NCI-H226 (cell line): ENCODE measurements around the gene LCN12.

Experiments
- DNase-seq: peaks from one replicate; pipeline ENCODE4 v3.0.0-alpha.2; 2015

The LCN12 gene

DNA sequence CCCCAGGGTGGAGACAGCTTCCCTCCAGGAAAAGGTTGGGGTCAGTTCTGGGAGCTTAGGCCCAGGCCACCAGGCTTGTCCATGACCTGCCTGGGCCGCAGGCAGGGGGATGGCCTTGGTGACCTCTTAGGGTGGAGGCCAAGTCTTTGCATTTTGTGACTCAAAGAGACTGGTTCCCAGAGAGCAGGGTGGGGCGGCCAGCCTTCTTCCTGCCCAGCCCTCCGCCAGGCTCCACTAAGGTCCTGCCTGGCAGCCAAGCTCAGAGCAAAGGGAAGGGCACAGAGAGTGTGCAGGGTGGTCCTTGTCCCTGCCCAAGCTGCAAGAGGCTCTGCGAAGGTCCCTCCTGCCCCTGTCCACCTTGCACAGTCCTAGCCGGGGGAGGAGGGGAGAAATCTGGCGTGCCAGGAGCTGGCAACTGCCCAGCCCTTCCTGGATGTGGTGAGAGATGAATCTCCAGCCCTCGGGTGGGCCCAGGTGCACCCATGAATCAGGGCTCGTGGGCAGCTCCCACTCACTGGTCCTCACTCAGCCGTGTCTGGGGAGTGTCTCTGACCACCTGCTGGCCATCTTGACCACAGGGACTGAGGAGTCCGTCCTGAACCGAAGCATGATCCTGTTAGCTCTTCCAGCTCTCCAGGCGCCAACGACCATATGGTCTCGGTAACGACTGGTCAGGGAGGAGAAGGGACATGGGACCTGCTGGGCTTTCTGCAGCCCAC, 22.9 kb downstream of the LCN12 start:
- peak; percentile 12 for DNase-seq

DNA sequence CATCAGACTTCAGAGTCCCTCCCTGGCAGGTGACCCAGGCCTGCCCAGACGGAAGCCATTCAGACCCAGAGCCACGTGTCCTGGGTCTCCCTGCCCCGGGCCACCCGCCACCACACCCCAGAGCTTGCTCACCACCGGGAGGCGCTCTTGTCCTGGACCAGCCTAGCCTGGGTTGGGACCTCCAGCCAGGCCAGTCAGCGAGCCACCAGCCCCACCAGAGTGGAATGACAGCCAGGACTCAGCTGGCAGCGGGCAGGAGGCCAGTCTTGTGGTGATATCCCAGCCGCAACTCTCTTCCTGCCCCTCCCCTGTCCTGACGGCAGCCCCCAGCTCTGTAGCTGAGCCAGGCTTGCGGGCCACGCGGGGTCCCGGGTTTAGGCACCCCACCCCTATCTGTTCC, 23.6 kb downstream of the LCN12 start:
- DNase-seq: no peak

DNA sequence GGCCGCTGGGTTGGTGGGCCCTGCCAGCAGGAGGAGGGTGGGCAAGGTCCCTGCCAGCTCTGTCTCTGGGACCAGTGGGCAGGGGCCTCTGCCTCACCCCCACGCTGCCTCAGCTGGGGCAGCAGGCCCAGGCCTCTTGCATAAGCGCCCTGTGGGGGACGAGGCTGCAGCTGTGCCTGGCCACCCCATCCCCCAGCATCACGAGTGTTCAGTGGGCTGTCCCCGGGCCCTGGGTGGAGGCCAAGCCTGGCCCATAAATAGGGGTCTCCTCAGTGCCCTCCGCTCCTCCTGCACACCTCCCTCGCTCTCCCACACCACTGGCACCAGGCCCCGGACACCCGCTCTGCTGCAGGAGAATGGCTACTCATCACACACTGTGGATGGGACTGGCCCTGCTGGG, 25.1 kb downstream of the LCN12 start, which contains the start of gene PTGDS:
Gene PTGDS (plus strand): TSS at position 282 of the 400 bp plus-strand sequence. CDS start 75 bp downstream, at position 357.
- DNase-seq: no peak

DNA sequence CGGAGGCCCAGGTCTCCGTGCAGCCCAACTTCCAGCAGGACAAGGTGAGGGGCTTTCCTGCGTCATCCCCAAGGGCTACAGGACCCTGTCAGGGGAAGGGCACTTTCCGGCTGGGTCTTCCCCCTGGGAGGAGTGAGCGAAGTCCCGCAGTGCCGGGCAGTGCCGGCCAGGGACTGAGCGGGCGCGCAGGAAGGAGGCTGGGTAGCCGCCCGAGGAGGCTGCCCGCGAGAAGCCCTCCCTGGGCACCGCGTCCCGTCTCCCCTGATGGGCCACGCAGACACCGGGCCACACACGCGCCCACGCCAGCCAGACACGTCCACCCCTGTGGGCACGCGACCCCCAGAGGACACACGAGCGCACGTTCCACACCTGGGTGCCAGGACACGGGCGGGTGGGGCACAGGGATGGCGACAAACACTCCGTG, 25.6 kb downstream of the LCN12 start:
- no peak for DNase-seq

DNA sequence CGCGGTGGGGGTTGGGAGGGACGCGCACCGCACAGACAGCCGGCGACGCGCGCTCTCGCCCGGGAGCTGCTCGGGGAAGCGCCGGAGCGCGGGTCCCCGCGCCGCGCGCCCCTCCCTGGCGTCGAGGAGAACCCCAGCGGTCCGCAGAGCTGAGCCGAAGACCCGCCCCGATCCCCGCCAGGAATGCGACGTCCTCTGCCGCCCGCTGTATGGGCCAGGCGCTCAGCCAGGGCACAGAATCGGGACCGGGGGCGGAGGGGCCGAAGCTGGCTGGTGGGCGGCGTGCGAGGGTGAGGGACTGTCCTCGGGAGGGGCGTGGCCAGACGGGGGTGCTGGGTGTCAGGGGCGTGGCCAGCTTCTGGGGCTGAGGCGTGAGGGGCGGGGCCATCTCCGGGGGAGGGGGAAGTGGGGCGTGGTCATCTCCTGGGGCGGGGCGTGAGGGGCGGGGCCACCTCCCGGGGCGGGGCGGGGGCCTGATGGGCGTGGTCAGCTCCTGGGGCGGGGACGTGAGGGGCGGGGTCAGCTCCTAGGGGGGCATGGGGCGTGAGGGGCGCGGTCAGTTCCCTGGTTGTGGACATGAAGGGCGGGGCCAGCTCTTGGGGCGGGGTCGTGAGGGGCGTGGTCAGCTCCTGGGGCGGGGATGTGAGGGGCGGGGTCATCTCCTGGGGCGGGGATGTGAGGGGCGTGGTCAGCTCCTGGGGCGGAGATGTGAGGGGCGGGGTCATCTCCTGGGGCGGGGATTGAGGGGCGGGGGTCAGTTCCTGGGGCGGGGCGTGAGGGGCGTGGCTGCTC, 26.2 kb downstream of the LCN12 start:
- DNase-seq: peak; percentile 7

DNA sequence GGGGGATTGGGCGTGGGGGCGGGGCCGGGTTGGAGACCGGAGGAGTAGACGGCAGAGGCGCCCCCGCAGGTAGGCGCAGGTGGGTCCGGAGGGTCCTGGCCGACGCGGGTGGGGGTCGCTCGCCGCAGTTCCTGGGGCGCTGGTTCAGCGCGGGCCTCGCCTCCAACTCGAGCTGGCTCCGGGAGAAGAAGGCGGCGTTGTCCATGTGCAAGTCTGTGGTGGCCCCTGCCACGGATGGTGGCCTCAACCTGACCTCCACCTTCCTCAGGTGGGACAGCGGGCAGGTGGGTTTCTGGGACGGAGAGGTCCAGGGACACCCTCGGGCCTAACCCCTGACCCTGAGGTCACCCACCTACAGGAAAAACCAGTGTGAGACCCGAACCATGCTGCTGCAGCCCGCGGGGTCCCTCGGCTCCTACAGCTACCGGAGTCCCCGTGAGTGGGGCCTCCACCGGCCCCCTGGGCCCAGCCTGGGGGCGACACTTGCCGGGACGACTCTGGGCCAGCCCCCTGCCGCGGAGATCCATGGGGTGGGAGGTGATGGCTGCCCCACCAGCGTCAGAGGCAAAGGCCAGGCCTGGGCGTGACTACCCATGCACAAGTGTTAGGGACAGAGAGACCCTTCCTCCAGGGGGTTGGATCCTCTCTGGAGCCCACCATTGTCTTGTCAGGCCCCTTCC, 26.9 kb downstream of the LCN12 start:
- DNase-seq: no peak

DNA sequence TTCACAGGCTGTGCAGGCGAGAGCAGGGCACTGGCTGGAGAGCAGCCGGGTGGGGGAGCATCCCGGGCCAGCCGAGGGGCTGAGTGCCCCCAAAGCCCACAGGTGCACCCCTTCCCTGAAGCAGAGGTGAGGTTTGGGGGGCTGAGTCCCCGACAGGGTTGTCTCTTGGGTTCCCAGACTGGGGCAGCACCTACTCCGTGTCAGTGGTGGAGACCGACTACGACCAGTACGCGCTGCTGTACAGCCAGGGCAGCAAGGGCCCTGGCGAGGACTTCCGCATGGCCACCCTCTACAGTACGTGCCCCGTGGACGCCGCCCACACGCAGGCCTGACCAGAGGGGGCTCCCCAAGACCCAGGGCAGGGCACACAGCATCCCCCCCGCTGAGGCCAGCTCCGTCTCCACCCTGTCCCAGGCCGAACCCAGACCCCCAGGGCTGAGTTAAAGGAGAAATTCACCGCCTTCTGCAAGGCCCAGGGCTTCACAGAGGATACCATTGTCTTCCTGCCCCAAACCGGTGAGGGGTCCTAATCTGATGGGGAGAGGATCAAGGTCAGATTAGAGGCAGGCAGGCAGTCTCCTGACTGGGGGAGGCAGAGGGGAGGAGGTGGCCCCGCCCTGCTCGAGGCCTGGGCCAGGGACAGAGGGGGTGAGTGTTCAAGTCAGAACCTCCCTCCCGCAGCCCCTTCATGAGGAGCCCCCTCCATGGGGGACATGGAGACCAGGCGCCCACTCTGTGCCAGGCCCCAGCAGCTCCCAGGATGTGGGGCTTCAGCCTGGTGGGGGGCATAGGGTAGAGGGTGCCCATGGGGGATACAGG, 27.9 kb downstream of the LCN12 start:
- no peak for DNase-seq

DNA sequence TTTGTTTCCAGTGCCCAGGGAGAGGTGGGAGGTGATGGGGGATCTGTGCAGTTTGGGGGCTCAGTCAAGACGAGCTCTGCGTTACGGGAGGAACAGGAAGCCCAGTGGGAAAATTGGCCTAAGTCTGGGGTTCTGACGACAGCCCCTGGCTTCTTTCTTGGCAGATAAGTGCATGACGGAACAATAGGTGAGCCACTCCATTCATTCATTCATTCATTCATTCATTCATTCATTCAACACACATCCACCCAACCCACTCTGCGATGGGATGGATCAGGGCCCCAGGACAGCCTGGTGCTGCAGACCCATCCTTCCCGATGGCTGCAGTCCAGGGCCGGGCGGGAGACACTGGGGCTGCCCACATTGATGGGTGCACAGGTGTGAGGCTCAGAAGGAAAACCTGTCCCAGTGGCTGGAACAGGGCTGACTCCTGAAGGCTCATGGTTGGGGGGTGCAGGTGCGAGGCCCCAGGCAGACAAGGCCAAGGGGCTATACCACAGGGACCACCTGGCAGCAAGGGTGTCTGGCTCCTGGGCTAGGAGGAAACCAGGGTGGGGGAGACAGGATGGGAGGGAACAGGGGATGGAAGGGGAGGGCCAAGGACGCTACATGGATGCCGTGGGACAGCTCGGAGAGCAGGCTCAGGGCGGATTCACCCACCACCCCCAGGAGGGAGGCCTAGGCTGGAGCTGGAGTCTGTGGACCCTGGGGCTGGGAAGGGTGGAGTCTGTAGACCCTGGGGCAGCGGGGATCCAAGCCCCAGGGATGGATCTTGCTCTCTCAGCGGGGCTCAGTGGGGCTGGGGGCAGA, 28.8 kb downstream of the LCN12 start:
- DNase-seq: no peak

DNA sequence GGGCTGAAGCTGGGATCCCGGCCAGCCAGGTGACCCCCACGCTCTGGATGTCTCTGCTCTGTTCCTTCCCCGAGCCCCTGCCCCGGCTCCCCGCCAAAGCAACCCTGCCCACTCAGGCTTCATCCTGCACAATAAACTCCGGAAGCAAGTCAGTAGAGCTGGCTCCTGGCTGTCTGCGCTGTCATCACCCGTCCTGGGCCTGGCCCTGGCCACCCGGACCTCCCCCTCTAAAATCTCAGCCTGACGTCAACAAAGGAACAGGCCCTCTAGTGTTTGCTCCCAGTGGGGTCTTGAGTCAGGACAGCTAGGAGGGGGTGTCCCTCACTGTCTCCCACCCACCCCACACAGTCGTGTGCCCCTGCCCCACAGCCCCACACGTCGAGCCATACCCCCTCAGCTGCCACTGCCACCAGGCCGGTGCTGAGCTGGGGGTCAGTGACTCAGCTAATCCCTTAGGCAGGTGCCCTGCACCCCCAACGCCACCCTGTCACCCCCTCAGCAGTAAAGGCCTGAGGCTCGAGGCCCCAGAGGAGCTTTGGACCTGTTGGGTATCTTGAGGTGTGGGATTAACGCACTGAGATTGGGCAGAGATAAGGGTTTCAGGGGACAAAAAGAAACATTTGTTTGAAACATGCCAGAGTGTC, 29.6 kb downstream of the LCN12 start:
- no peak for DNase-seq

DNA sequence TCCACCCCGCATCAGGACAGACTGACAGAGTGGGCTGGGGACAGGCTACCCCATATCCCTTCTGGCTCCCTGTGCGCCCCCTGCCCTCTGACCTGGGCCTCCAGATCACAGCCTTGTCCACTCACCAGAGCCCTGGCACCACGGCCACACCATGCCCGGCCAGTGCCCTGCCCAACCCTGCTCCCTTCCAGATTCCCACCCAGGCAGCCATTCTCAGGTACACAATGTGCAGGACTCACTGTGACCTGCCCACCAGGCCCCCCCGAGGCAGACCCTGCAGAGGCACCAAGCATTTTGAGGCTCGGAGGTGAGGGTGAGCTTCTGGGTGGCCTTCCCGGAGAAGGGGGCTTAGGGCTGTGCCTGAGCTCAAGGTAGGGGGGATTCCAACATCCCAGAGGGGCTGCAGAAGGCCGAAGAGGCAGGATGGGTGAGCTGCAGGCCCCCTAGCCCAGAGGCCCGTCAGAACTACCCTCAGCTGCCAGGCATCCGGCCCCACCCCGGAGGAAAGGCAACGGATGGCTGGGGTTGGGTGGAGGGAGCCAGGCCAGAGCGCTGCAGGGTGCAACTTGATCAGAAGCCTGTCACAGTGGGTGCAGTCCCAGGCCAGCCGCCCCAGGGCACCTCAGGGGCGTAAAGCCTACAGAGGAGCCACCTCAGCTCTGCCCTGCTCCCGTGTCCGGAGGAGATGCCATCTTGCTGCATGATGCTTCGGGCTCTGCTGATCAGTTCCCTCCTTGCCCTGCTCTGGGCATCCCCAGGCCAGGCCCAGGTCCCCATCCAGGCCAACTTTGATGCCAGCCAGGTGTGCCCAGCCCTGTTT, 30.4 kb downstream of the LCN12 start, which contains the start of gene LCNL1:
Gene LCNL1 (plus strand): TSS at position 762 of the 820 bp plus-strand sequence. CDS start 594 bp downstream, outside the sequence.
- DNase-seq: no peak

DNA sequence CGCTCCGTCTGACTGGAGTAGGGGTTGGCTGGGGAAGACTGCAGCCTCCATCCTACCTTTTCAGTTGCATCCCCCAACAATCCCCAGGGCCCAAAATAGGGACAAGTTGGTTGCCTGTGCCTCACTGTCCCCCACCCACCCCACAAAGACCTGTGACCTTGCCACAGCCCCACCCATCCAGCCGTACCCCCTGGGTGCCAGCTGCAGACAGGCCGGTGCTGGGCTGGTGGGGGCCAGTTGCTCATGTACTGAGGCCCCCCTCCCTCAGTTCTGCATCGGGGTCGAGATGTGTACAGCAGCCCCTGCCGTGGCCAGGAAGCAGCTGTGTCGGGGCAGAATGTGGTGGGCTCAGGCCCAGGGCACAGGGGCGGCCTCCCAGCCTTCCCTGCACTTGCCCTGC, 31.1 kb downstream of the LCN12 start:
- DNase-seq: no peak

DNA sequence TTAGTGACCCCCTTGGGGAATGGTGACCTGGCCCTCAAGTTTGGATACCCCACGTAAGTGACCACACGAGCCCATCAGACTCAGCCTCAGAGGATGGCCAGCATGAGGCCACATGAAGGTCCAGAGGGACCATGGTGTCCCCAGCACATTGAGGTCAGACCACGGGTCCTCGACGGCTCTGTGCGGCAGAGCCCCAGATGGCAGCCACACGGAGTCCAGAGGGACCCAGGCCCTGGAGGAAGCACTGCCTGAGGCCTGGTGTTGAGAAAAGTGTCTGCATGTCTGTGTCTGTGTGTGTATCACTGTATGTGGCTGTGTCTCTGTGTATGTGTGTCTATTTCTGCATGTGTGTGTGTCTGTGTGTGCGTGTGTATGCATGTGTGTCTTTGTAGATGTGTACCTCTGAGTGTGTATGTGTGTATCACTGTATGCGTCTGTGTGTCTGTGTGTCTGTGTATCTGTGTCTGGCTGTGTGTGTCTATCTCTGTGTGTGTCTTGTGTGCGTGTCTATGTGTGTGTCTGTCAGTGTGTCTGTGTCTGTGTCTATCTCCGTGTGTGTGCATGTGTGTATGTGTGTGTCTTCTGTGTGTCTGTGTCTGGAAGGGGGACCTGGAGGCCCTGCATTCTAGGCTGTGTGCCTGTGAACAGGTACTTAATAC, 31.7 kb downstream of the LCN12 start:
- DNase-seq: no peak

DNA sequence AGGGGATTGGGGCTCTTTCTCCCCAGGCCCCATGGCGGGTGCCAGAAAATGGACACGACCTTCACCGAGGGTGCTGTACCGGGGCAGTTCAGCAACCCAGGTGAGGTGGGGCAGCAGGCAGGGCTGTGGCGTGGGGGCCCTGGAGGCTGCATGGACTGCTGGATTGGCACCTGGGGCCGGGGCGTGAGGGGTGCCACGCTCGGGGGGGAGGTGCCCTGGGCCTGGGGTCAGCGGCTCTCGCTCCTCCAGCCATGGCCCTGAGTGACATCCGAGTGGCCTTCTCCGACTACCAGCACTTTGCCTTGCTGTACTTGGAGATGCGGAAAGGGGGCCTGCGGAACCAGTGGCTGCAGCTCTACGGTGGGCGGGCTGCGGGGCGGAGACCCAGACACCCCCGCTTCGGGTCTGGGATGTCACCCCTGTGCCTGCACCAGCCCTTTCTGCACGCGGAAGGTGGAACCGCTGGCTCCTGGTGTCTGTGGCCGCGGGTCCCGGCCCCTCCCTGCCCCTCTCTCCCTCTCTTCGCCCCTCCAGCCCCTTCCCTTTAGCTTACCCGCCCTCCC, 32.5 kb downstream of the LCN12 start:
- DNase-seq: no peak

DNA sequence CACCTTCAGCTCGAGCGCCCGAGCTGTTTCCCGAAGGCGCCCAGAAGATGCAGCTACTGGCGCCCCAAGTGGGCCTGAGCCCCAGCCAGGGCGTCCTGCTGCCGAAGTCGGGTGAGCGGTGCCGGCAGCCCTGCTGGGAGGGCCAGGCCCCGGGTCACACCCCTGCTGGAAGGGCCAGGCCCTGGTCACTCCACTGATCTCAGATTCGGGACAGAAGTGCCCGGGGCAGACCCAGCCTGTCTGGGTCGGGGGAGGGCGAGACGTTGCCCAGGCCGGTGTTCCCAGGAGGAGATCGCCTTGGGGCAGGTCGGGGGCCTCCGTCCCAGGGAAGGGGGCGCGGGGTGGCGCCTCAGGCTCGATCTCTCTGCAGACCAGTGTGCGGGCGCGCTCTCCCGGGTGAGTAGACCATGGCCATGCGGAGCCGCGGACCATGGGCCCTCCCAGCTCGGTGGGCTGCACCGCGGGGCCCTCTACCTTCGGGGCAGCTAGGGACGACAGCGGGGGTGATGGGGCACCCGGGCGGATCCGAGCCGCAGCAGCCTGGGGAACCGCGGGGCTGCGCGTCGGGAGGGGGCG, 33.0 kb downstream of the LCN12 start:
- no peak for DNase-seq

DNA sequence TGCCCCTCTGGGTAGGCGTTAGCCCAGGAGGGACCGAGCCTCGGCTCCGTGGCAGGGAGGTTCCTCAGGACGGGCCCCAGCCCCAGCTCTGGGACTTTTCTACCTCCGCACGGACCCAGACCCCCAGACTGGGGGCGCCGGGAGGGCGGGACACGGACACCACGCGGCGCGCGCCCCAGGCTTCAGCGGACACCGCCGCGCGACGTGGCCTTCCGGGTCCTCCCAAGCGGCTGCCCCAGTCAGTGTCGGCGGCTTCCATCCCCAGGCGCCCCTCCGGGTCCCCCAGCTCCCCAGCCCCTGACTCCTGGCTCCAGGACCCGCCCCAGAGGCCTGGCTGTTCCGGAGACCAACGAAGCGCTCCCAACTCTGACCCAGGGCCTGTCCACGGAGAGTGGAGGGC, 33.8 kb downstream of the LCN12 start:
- DNase-seq: no peak

DNA sequence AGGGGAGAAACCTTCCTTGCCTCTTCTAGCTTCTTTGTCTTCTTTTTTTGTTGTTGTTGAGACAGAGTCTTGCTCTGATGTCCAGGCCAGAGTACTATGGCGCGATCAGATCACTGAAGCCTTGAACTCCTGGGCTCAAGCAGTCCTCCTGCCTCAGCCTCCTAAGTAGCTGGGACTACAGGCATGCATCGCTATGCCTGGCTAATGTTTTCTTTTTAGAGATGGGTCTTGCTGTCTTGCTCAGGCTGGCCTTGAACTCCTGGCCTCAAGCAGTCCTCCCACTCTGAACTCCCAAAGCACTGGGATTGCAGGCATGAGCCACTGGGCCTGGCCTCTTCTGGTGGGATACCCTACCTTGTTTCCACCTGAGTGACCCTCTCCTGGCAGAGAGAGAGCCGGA, 36.8 kb downstream of the LCN12 start:
- no peak for DNase-seq

DNA sequence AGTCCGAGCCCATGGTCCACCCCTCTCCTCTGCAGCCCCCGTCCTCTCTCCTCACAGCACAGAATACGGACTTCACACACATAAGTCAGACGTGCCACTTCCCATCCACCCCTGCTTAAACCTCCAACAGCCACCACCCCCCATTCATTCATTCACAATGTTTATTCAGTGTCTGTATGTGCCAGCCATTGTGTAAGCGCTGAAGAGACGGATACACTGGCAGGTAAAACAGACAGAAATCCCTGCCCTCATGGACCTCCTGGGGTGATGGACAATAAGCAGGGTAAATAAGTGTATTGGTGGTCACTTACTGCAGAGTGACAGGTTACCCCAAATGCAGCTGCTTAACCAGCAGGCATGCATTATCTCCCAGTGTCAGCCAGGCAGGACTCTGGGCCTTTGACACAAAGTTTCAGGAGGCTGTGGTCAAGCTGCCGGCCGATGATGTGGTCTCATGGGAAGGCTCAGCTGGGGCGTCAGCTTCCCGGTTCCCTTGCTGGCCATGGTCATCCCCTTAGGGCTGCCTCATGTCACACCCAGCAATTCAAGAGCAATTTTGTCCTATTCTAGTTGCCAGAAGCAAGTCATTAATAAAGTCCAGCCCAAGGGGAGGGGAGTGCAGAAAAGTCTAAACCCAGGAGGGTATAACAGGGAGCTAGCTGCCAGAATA, 38.3 kb downstream of the LCN12 start:
- DNase-seq: no peak
